Thoracic aorta (tissue), 2 donors: ENCODE results near the gene XRCC5. TPM values are rescaled to one million over a fixed set of nuclear protein-coding genes. Genes with fewer than 3 reads are reported as not detected.
"Not testable (repeated sequence)": the region's sequence is repeated elsewhere in the genome, so short reads cannot be mapped to it uniquely, and the experiment has no call there.

Experiments
- ATAC-seq: fragments of 150-250 bp; one replicate; pipeline ENCODE4 v1.8.0; 2017; ENCODE audit warnings: low read depth; ENCODE audit not compliant: insufficient number of reproducible peaks, low FRiP score
- DNase-seq: peaks from one replicate; pipeline ENCODE4 v3.0.0-alpha.2; 2020; ENCODE audit warnings: low spot score
- H3K27ac ChIP-seq, 2 donors: fragments of 200-600 bp; sonication (generic); 1 replicate in 1 of 2; 2 replicates in 1 of 2; pipeline ENCODE4 v1.5.1; 2016; ENCODE audit warnings: mild to moderate bottlenecking in 2 of 2, moderate library complexity in 2 of 2
- H3K27me3 ChIP-seq: fragments of 200-600 bp; sonication (generic); replicated peaks from 2 replicates; pipeline ENCODE4 v1.6.0; 2016; ENCODE audit warnings: mild to moderate bottlenecking; ENCODE audit not compliant: insufficient read depth
- H3K36me3 ChIP-seq: fragments of 200-600 bp; sonication (generic); one replicate; pipeline ENCODE4 v1.5.1; 2016
- H3K4me1 ChIP-seq, 2 donors: fragments of 200-600 bp; sonication (generic); 1 replicate in 1 of 2; 2 replicates in 1 of 2; pipeline versions ENCODE4 v1.5.1 to v1.6.0; 2016; ENCODE audit warnings: low read depth in 2 of 2, mild to moderate bottlenecking in 1 of 2; ENCODE audit not compliant: control insufficient read depth in 1 of 2
- H3K4me3 ChIP-seq: fragments of 200-600 bp; sonication (generic); 2 replicates; pipeline ENCODE4 v1.5.1; 2016; ENCODE audit warnings: mild to moderate bottlenecking
- H3K9me3 ChIP-seq: fragments of 200-600 bp; sonication (generic); 2 replicates; pipeline ENCODE4 v1.5.1; 2016
- CTCF ChIP-seq: fragments of 200-600 bp; sonication (generic); IDR thresholded peaks from one replicate; pipeline ENCODE4 v1.5.1; 2019; ENCODE audit warnings: antibody characterized with exemption
- total RNA-seq, 2 donors: library from RNA; depleted of rRNA; stranded (reverse); fragments of >200 nt; gene quantifications; one replicate each; pipeline versions ENCODE4 v1.1.0 to v1.2.3, GENCODE V29; 2016

Gene XRCC5
- total RNA-seq, 2 donors from 2014 or later, result 137 to 152 TPM

- Histone ChIP-seq H3K4me3 (no peak overlapping the region), H3K36me3 (peaks cover 22% of the 10 kb centered on the region), H3K4me1 (no peaks in the 10 kb centered on the region), H3K9me3 (no peaks in the 10 kb centered on the region), H3K27me3 (no peaks in the 10 kb centered on the region), H3K27ac (no peak overlapping the region)
- no peak for TF ChIP-seq CTCF
- DNase-seq (no peak), ATAC-seq (no peak)
Observed at GRCh38 chr2:216206821-216207220, 97.7 kb downstream of the XRCC5 start.

- H3K36me3 ChIP-seq, result peaks cover 22% of the 10 kb centered on the region
- not testable (repeated sequence) for H3K27ac ChIP-seq, H3K4me3 ChIP-seq, H3K27me3 ChIP-seq, ATAC-seq, DNase-seq, H3K9me3 ChIP-seq, H3K4me1 ChIP-seq
Observed at GRCh38 chr2:216208661-216209060, 99.5 kb downstream of the XRCC5 start.

GRCh38 chr2:216210701-216211540 is 101.8 kb downstream of the XRCC5 start:
- ATAC-seq, result no peak
- Histone ChIP-seq H3K9me3 (no peaks in the 10 kb centered on the region), H3K36me3 (peaks cover 17% of the 10 kb centered on the region), H3K27ac (no peak overlapping the region), H3K4me3 (no peak overlapping the region), H3K4me1 (no peaks in the 10 kb centered on the region), H3K27me3 (no peaks in the 10 kb centered on the region)
- no peak for TF ChIP-seq CTCF
- DNase-seq, result no peak

- no peaks in the 10 kb centered on the region for H3K27me3 ChIP-seq
- peaks cover 10% of the 10 kb centered on the region for H3K36me3 ChIP-seq
- no peak overlapping the region for H3K4me3 ChIP-seq
- H3K27ac ChIP-seq, result no peak overlapping the region
- no peak for TF ChIP-seq CTCF
- DNase-seq (no peak), ATAC-seq (no peak)
- no peaks in the 10 kb centered on the region for H3K4me1 ChIP-seq
- H3K9me3 ChIP-seq, result no peaks in the 10 kb centered on the region
Observed at GRCh38 chr2:216211614-216212145, 102.5 kb downstream of the XRCC5 start.

- Histone ChIP-seq H3K4me1 (no peaks in the 10 kb centered on the region), H3K4me3 (no peak overlapping the region), H3K36me3 (peaks cover 6% of the 10 kb centered on the region), H3K27me3 (no peaks in the 10 kb centered on the region), H3K27ac (no peak overlapping the region), H3K9me3 (no peaks in the 10 kb centered on the region)
- no peak for TF ChIP-seq CTCF
- no peak for DNase-seq
- ATAC-seq, result no peak
Observed at GRCh38 chr2:216214768-216215167, 105.6 kb downstream of the XRCC5 start.
